Neural progenitor cell (in vitro differentiated cells): ENCODE data around the gene ZMPSTE24.

Experiments
- CTCF ChIP-seq: fragments of 200-600 bp; sonication (generic); IDR thresholded peaks from 2 replicates; pipeline ENCODE4 v1.5.1; 2017; ENCODE audit warnings: antibody characterized with exemption, mild to moderate bottlenecking
- EZH2 ChIP-seq: fragments of 200-600 bp; sonication (generic); IDR thresholded peaks from 2 replicates; pipeline ENCODE4 v1.6.1; 2017; ENCODE audit warnings: antibody characterized with exemption, mild to moderate bottlenecking, moderate library complexity
- EZH2phosphoT487 ChIP-seq: fragments of 200-600 bp; sonication (generic); IDR thresholded peaks from 2 replicates; pipeline ENCODE4 v1.6.1; 2017; ENCODE audit warnings: antibody characterized with exemption

- TF ChIP-seq CTCF, result no peak
- TF ChIP-seq EZH2, result peak; percentile 91
- peak; percentile 78 for TF ChIP-seq EZH2phosphoT487
Observed at GRCh38 chr1:40316595-40317393, 58.8 kb downstream of the ZMPSTE24 start, which contains the start of gene COL9A2.
